ENCODE measurements around the gene GRM8. TPM values are rescaled to one million over a fixed set of nuclear protein-coding genes. Genes with fewer than 3 reads are reported as not detected.

GRM8 gene
- total RNA-seq, 1 donor from 2014 or later = 0.51 TPM

DNA sequence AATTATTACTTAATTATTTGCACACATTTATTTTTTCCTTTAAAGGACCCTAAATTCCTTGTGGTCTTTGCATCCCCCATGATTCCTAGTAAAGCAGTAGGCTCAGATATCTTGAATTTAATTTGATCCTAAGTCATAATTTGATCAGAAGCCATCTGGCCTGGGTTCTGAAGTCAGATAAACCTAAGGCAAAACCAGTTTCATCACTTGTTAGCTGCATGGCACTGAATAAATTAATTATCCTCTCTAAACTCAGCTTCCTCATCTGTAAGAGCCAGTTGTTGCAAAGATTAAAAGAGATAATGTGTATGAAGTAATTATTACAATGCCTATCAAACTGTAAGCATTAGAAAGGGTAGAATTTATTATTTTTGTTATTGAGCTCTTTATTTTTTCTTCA is 293.1 kb downstream of the GRM8 start:
- no peak for TF ChIP-seq CTCF (IDR thresholded peaks at IDR 0.05)
- Mint-ChIP-seq H3K4me1 (ENCODE audit: unreplicated experiment) (no peaks in the 10 kb centered on the region), H3K27me3 (ENCODE audit: unreplicated experiment) (no peaks in the 10 kb centered on the region), H3K9me3 (ENCODE audit: unreplicated experiment) (no peaks in the 10 kb centered on the region), H3K36me3 (ENCODE audit: unreplicated experiment) (no peaks in the 10 kb centered on the region), H3K4me3 (ENCODE audit: unreplicated experiment) (no peak overlapping the region), H3K27ac (ENCODE audit: unreplicated experiment) (no peak overlapping the region)
- no peak for DNase-seq (ENCODE audit: extremely low spot score, unreplicated experiment)

DNA sequence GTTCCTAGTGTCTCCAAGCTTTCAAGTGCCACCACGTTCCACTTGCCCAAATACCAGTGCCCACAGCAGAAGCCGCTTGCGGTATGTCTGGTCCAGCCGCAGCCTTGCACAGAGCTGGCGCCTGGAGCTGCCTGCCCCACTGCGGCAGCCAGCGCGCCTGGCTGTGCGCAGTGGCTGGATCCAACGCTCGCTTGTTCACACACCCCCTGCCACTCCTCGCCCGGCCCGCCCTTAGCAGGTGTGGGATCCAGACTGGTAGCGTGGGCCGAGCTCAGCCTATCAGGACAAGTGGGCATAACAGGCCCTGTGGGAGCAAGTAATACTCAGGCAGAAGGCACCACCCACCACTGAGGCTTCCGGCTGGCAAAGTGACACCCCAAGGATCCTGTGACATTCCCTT is 294.4 kb downstream of the GRM8 start:
- H3K9me3 Mint-ChIP-seq (ENCODE audit: unreplicated experiment) = no peaks in the 10 kb centered on the region
- no peaks in the 10 kb centered on the region for H3K36me3 Mint-ChIP-seq (ENCODE audit: unreplicated experiment)
- H3K27ac Mint-ChIP-seq (ENCODE audit: unreplicated experiment) = no peak overlapping the region
- no peak for TF ChIP-seq CTCF (IDR thresholded peaks at IDR 0.05)
- no peak for DNase-seq (ENCODE audit: extremely low spot score, unreplicated experiment)
- H3K4me3 Mint-ChIP-seq (ENCODE audit: unreplicated experiment) = no peak overlapping the region
- H3K4me1 Mint-ChIP-seq (ENCODE audit: unreplicated experiment) = no peaks in the 10 kb centered on the region
- no peaks in the 10 kb centered on the region for H3K27me3 Mint-ChIP-seq (ENCODE audit: unreplicated experiment)

DNA sequence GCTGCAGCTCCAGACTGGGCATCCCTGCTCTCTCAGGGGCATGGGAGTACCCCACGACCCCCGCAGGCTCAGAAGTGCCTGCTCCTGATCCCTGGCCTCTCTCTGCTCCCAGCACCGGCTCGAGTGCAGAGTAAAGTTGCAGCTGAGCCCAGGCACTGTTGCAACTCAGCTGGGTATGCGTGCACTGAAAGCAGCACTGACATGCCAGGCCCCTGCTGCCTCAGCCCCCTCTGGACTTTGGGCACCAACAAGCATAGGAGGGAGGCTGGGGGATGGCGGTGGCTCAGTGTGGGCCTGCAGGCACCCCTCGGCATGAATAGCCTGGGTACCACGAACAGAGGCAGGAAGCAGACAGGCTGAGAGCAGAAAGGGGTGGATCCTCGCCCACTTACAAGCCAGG is 295.3 kb downstream of the GRM8 start:
- no peaks in the 10 kb centered on the region for H3K27me3 Mint-ChIP-seq (ENCODE audit: unreplicated experiment)
- no peak for DNase-seq (ENCODE audit: extremely low spot score, unreplicated experiment)
- H3K4me1 Mint-ChIP-seq (ENCODE audit: unreplicated experiment) = no peaks in the 10 kb centered on the region
- H3K27ac Mint-ChIP-seq (ENCODE audit: unreplicated experiment) = no peak overlapping the region
- no peaks in the 10 kb centered on the region for H3K9me3 Mint-ChIP-seq (ENCODE audit: unreplicated experiment)
- no peaks in the 10 kb centered on the region for H3K36me3 Mint-ChIP-seq (ENCODE audit: unreplicated experiment)
- no peak for TF ChIP-seq CTCF (IDR thresholded peaks at IDR 0.05)
- H3K4me3 Mint-ChIP-seq (ENCODE audit: unreplicated experiment) = no peak overlapping the region

DNA sequence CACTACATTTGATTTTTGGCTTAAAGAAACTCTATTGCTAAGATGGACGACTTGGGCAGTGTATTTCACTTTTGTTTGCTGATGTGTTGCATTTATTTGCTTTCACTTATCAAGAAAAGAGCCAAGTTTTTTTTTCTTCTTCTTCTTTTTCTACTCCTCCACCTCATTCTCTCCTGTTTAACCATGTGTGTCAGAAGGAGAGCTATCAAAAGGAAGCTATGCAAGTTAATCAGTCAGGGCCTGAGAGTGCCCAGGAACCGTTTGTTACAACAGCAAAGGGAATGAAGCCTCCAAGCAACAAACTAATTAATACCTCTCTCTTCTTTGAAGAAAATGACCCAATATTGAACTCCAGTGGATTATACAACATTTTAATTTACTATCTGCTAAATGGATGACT is 299.3 kb downstream of the GRM8 start:
- Mint-ChIP-seq H3K36me3 (ENCODE audit: unreplicated experiment) (no peaks in the 10 kb centered on the region), H3K9me3 (ENCODE audit: unreplicated experiment) (no peaks in the 10 kb centered on the region), H3K4me3 (ENCODE audit: unreplicated experiment) (no peak overlapping the region), H3K27ac (ENCODE audit: unreplicated experiment) (no peak overlapping the region), H3K4me1 (ENCODE audit: unreplicated experiment) (no peaks in the 10 kb centered on the region), H3K27me3 (ENCODE audit: unreplicated experiment) (no peaks in the 10 kb centered on the region)
- TF ChIP-seq CTCF (IDR thresholded peaks at IDR 0.05) = no peak
- no peak for DNase-seq (ENCODE audit: extremely low spot score, unreplicated experiment)

- Mint-ChIP-seq H3K27ac (ENCODE audit: unreplicated experiment) (no peak overlapping the region), H3K9me3 (ENCODE audit: unreplicated experiment) (no peaks in the 10 kb centered on the region), H3K36me3 (ENCODE audit: unreplicated experiment) (no peaks in the 10 kb centered on the region), H3K27me3 (ENCODE audit: unreplicated experiment) (no peaks in the 10 kb centered on the region), H3K4me1 (ENCODE audit: unreplicated experiment) (no peaks in the 10 kb centered on the region), H3K4me3 (ENCODE audit: unreplicated experiment) (no peak overlapping the region)
- no peak for DNase-seq (ENCODE audit: extremely low spot score, unreplicated experiment)
- no peak for TF ChIP-seq CTCF (IDR thresholded peaks at IDR 0.05)
These were observed 304.1 kb downstream of the GRM8 start for GRCh38 chr7:126948664-126949063.
